Astrocyte (in vitro differentiated cells and primary cell): ENCODE results near the gene PDIA2.
"Not testable (repeated sequence)": the region's sequence is repeated elsewhere in the genome, so short reads cannot be mapped to it uniquely, and the experiment has no call there.

Experiments
- EZH2 ChIP-seq: IDR thresholded peaks from 2 replicates; pipeline ENCODE4 v1.6.1; 2012; ENCODE audit warnings: mild to moderate bottlenecking, low read length, inconsistent platforms; ENCODE audit not compliant: insufficient read depth
- TF ChIP-seq, protein P1 (sequence below): IDR thresholded peaks from 2 replicates; pipeline ENCODE4 v1.5.1; 2011; ENCODE audit warnings: low read depth, mild to moderate bottlenecking, inconsistent platforms, low read length, moderate library complexity; ENCODE audit not compliant: insufficient read depth

GRCh38 chr16:267562-267961 is 15.4 kb upstream of the PDIA2 start:
- TF ChIP-seq, protein P1, sequence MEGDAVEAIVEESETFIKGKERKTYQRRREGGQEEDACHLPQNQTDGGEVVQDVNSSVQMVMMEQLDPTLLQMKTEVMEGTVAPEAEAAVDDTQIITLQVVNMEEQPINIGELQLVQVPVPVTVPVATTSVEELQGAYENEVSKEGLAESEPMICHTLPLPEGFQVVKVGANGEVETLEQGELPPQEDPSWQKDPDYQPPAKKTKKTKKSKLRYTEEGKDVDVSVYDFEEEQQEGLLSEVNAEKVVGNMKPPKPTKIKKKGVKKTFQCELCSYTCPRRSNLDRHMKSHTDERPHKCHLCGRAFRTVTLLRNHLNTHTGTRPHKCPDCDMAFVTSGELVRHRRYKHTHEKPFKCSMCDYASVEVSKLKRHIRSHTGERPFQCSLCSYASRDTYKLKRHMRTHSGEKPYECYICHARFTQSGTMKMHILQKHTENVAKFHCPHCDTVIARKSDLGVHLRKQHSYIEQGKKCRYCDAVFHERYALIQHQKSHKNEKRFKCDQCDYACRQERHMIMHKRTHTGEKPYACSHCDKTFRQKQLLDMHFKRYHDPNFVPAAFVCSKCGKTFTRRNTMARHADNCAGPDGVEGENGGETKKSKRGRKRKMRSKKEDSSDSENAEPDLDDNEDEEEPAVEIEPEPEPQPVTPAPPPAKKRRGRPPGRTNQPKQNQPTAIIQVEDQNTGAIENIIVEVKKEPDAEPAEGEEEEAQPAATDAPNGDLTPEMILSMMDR = not testable (repeated sequence)
- not testable (repeated sequence) for TF ChIP-seq EZH2
